SK-N-SH treated with all-trans-retinoic acid at 6 μM for 48 hours (cell line): ENCODE measurements around the gene SFXN5.

Experiments used
- ATAC-seq: fragments of 200-7000 bp; cut with Tn5 transposase; 3 replicates; pipeline ENCODE4 v1.9.1; 2020; ENCODE audit warnings: mild to moderate bottlenecking, moderate library complexity
- ARNTL ChIP-seq: fragments of 450-650 bp; formaldehyde crosslinking; IDR thresholded peaks from 2 replicates; pipeline ENCODE4 v1.5.0; 2020; ENCODE audit warnings: low read depth, mild to moderate bottlenecking, moderate library complexity, borderline replicate concordance
- BACH2 ChIP-seq: fragments of 250-450 bp; sonication (Bioruptor Pico); IDR thresholded peaks from 2 replicates; pipeline ENCODE4 v1.9.0; 2021; ENCODE audit warnings: mild to moderate bottlenecking, borderline replicate concordance
- CREB5 ChIP-seq: fragments of 250-450 bp; sonication (Bioruptor Pico); IDR thresholded peaks from 2 replicates; pipeline ENCODE4 v1.5.1; 2020; ENCODE audit warnings: low read depth, mild to moderate bottlenecking, moderate library complexity
- CSRNP3 ChIP-seq: fragments of 250-450 bp; sonication (Bioruptor Pico); IDR thresholded peaks from 2 replicates; pipeline ENCODE4 v1.5.1; 2021; ENCODE audit warnings: mild to moderate bottlenecking, moderate library complexity
- ESRRG ChIP-seq: fragments of 250-450 bp; sonication (Bioruptor Pico); IDR thresholded peaks from 2 replicates; pipeline ENCODE4 v1.6.1; 2021; ENCODE audit warnings: mild to moderate bottlenecking
- GLIS3 ChIP-seq: fragments of 250-450 bp; sonication (Bioruptor Pico); IDR thresholded peaks from 2 replicates; pipeline ENCODE4 v1.5.0; 2020; ENCODE audit warnings: mild to moderate bottlenecking, moderate library complexity
- ISL1 ChIP-seq: fragments of 250-450 bp; sonication (Bioruptor Pico); IDR thresholded peaks from 2 replicates; pipeline ENCODE4 v2.1.2; 2022; ENCODE audit warnings: mild to moderate bottlenecking, moderate library complexity
- OSR1 ChIP-seq: fragments of 250-450 bp; sonication (Bioruptor Pico); IDR thresholded peaks from 2 replicates; pipeline ENCODE4 v1.8.0; 2022; ENCODE audit warnings: moderate library complexity, mild to moderate bottlenecking, inconsistent platforms
- PATZ1 ChIP-seq: fragments of 250-450 bp; sonication (Bioruptor Pico); IDR thresholded peaks from 2 replicates; pipeline ENCODE4 v1.8.0; 2020; ENCODE audit warnings: mild to moderate bottlenecking, moderate library complexity, borderline replicate concordance
- POU6F1 ChIP-seq: fragments of 250-450 bp; sonication (Bioruptor Pico); IDR thresholded peaks from 2 replicates; pipeline ENCODE4 v1.8.0; 2021; ENCODE audit warnings: low read depth, mild to moderate bottlenecking, moderate library complexity, borderline replicate concordance
- PPARA ChIP-seq: fragments of 250-450 bp; sonication (Bioruptor Pico); IDR thresholded peaks from 2 replicates; pipeline ENCODE4 v1.5.0; 2020; ENCODE audit warnings: mild to moderate bottlenecking, borderline replicate concordance
- RARB ChIP-seq: fragments of 250-450 bp; sonication (Bioruptor Pico); IDR thresholded peaks from 2 replicates; pipeline ENCODE4 v1.8.0; 2021; ENCODE audit warnings: mild to moderate bottlenecking, moderate library complexity
- SNAI2 ChIP-seq: fragments of 250-450 bp; sonication (Bioruptor Pico); IDR thresholded peaks from 2 replicates; pipeline ENCODE4 v1.5.0; 2020; ENCODE audit warnings: mild to moderate bottlenecking, moderate library complexity
- TCF4 ChIP-seq: fragments of 250-450 bp; sonication (Bioruptor Pico); IDR thresholded peaks from 2 replicates; pipeline ENCODE4 v1.8.0; 2021; ENCODE audit warnings: mild to moderate bottlenecking, moderate library complexity, borderline replicate concordance
- TOX ChIP-seq: fragments of 250-450 bp; sonication (Bioruptor Pico); IDR thresholded peaks from 2 replicates; pipeline ENCODE4 v1.8.0; 2021; ENCODE audit warnings: mild to moderate bottlenecking, moderate library complexity, borderline replicate concordance
- TSHZ2 ChIP-seq: fragments of 250-450 bp; sonication (Bioruptor Pico); IDR thresholded peaks from 2 replicates; pipeline ENCODE4 v1.5.0; 2020; ENCODE audit warnings: mild to moderate bottlenecking, moderate library complexity
- ZC3H10 ChIP-seq: fragments of 250-450 bp; sonication (Bioruptor Pico); IDR thresholded peaks from 2 replicates; pipeline ENCODE4 v1.5.1; 2021; ENCODE audit warnings: mild to moderate bottlenecking, moderate library complexity
- ZFP3 ChIP-seq: fragments of 250-450 bp; sonication (Bioruptor Pico); IDR thresholded peaks from 2 replicates; pipeline ENCODE4 v1.5.0; 2020; ENCODE audit warnings: mild to moderate bottlenecking, moderate library complexity
- ZNF565 ChIP-seq: fragments of 450-650 bp; formaldehyde crosslinking; conservative IDR thresholded peaks from 2 replicates; pipeline ENCODE4 v1.5.0; 2020; ENCODE audit warnings: low read depth, mild to moderate bottlenecking, moderate library complexity
- ZNF70 ChIP-seq: fragments of 450-650 bp; formaldehyde crosslinking; IDR thresholded peaks from 2 replicates; pipeline ENCODE4 v1.5.0; 2020; ENCODE audit warnings: mild to moderate bottlenecking, moderate library complexity
- ZNF8 ChIP-seq: fragments of 450-650 bp; formaldehyde crosslinking; IDR thresholded peaks from 2 replicates; pipeline ENCODE4 v1.5.0; 2020; ENCODE audit warnings: mild to moderate bottlenecking, moderate library complexity

Gene SFXN5

GRCh38 chr2:73082523-73083410 lies 11.3 kb upstream of the SFXN5 start:
- TF ChIP-seq ISL1 (CRISPR knock-in tag): no peak
- TF ChIP-seq PATZ1 (CRISPR knock-in tag): no peak
- no peak for TF ChIP-seq GLIS3 (CRISPR knock-in tag)
- TF ChIP-seq CREB5 (CRISPR knock-in tag): no peak
- no peak for TF ChIP-seq ARNTL
- no peak for TF ChIP-seq TOX (CRISPR knock-in tag)
- no peak for TF ChIP-seq RARB (CRISPR knock-in tag)
- ATAC-seq: no peak

- TF ChIP-seq SNAI2 (CRISPR knock-in tag) (no peak), TOX (CRISPR knock-in tag) (no peak), GLIS3 (CRISPR knock-in tag) (no peak), ESRRG (no peak), ARNTL (no peak), ZFP3 (no peak), BACH2 (no peak), ZNF8 (CRISPR knock-in tag) (no peak)
- no peak for ATAC-seq
These were observed 9.7 kb upstream of the SFXN5 start for GRCh38 chr2:73081181-73081671.

- no peak for TF ChIP-seq ZNF70
- TF ChIP-seq ARNTL: no peak
- TF ChIP-seq POU6F1 (CRISPR knock-in tag): no peak
- no peak for TF ChIP-seq RARB (CRISPR knock-in tag)
- no peak for TF ChIP-seq ZNF565 (CRISPR knock-in tag)
- no peak for TF ChIP-seq TOX (CRISPR knock-in tag)
- no peak for TF ChIP-seq ZFP3
- no peak for TF ChIP-seq ZC3H10 (CRISPR knock-in tag)
- TF ChIP-seq ZNF8 (CRISPR knock-in tag): no peak
- TF ChIP-seq CREB5 (CRISPR knock-in tag): no peak
- no peak for TF ChIP-seq CSRNP3 (CRISPR knock-in tag)
- TF ChIP-seq PATZ1 (CRISPR knock-in tag): no peak
- TF ChIP-seq OSR1 (CRISPR knock-in tag): no peak
- TF ChIP-seq PPARA: no peak
- TF ChIP-seq TCF4 (CRISPR knock-in tag): no peak
- TF ChIP-seq ESRRG: no peak
- TF ChIP-seq BACH2: no peak
- no peak for TF ChIP-seq TSHZ2
- TF ChIP-seq ISL1 (CRISPR knock-in tag): no peak
- TF ChIP-seq, all 23 proteins: peak for 0
- no peak for ATAC-seq
These were observed 9.0 kb upstream of the SFXN5 start for GRCh38 chr2:73080321-73081131.
